H1 (cell line): Measurements from ENCODE around the gene PGF. TPM values are rescaled to one million over a fixed set of nuclear protein-coding genes. Genes with fewer than 3 reads are reported as not detected.

Source experiments
- SP2 ChIP-seq: IDR thresholded peaks from 2 replicates; pipeline ENCODE4 v1.6.1; 2012; ENCODE audit warnings: mild to moderate bottlenecking, low read length, inconsistent platforms
- polyA plus RNA-seq, 7 experiments: library from polyadenylated mRNA; depleted of rRNA in 3 of 7; stranded (reverse) in 5 of 7; unstranded in 2 of 7; fragments of >200 nt in 5 of 7; fragments of 200-250 nt in 2 of 7; gene quantifications; 1 replicate in 5 of 7; 2 replicates in 1 of 7; 4 replicates in 1 of 7; pipeline versions ENCODE4 v1.2.1 to v1.2.3, GENCODE V29; 2011 to 2013; ENCODE audit warnings: missing spikeins in 2 of 7, mixed read lengths in 2 of 7
- total RNA-seq: library from RNA; stranded (reverse); fragmentation: NEBNext Ultra II Directional; extraction: Animal tissue kit (Norgen Biotek cat#: 25700); gene quantifications from 2 replicates; pipeline ENCODE4 v1.2.1, GENCODE V29; 2021

PGF gene
- total and polyA plus RNA-seq, 2 of the 8 experiments (the other 6 are each of a cell fraction or from before 2014, with no cell fraction given): 2.1 to 4.1 TPM

DNA sequence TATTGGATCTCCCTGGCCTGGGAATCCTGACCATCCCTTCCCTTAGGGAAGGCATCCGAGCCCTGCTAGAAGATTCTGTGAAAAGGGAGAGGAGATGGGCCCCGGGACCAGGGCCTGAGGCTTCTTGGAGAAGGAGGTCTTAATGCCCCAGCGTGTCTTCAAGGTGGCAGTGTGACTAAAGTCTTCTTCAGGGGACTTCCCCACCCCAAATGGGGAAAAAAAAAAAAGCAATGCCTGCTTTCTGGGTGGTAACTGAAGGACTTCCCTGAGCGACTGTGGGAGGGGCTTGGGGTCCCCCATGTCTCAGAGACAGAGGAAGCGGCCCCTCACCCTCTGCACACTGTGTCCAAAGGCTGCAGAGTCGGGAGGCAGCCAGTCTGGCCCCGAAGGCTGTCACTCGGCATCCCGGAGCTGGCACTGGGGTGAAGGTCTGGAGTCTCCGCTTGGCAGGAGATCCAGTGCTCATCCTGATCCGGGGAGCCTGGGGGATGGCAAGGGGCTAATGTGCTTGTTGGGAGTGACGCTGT is 7.8 kb upstream of the PGF start (continued):
- no peak for TF ChIP-seq SP2
